ENCODE data around the gene NUCB2. TPM values are rescaled to one million over a fixed set of nuclear protein-coding genes. Genes with fewer than 3 reads are reported as not detected.

Gene NUCB2
- total RNA-seq = 77.8 and 90.5 TPM in 2 replicates

DNA sequence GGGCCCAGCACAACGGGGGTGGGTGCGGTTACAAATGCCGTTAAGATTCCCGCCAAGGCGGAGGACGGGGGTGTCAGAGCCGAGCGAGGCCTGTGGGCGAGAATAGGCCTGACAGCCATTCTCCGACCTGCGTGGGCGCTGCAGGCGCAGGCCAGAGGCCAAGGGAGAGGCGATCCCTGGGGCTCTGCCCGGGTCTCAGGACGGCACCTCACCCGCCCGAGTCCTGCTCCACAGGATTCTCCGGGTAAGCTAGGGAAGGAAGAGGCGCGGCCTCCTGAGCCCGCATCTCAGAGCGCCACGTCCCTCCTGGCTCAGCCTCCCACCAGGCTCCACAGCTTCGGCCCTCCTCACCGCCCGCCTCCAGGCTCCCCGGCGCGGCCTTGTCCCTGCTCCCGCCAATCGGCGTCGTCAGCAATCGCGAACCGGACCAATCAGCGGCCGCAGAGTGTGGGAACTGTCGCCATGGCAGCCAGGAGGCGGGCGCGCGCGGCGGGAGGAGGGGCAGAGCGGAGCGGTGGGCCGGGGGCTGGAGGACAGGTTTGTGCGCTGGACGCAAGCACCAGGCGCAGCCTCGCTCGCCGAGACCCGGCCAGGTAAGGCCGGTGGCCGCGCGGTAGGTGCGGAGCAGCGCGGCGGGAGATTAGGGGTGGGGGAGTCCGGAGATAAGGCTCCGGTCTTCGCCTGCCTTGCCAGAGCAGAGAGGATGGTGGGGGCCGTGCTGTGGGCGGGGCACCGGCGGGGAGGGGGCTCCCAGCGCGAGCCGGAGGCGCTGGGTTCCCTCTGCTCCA lies at the start of gene NUCB2:
Gene NUCB2, plus strand, starts transcription at position 504 of the 788 bp plus-strand sequence. CDS start 18,585 bp downstream, outside the sequence.

DNA sequence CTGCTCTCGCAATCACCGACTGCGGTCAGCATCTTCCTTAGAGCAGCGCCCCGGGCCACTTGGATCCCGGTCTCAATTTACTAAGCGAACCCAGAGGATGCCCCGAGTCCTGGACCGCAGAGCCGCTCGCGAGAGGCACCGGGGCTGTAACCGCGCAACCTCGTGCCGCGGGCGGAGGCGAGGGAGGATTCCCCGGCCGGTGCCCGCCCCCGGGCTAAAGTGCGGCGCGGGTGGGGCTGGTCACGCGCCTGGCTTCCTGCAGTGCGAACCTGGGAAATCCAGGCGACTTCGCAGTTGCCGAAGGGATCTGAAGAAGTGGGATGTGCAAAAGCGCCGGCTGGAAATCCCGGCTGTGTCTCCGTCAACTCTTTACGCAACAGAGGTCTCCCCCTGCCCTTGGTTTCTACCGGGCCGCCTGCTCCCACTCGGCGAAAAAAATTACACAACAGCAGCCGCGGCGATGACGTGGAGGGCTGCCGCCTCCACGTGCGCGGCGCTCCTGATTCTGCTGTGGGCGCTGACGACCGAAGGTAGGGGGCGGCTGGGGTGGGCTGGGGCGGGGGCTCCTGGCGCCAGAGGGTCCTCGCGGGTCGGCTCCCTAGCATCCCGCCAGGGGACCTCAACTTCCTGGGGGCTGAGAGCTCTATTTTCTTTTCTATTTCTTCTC lies 75.1 kb downstream of the NUCB2 start, which contains the start of gene NCR3LG1:
Gene NCR3LG1, plus strand, starts transcription at position 291 of the 667 bp plus-strand sequence. Its CDS starts 170 bp downstream, at position 461.

Other genes with a start within 250 kb of the NUCB2 start
- gene RPS13, start 199.1 kb upstream of the NUCB2 start, total RNA-seq = 952 and 1,230 TPM in 2 replicates
- gene PIK3C2A, start 68.8 kb upstream of the NUCB2 start, total RNA-seq = 25.1 and 39.7 TPM in 2 replicates
- 4.0 and 4.8 TPM in 2 replicates for gene NCR3LG1, start 75.1 kb downstream of the NUCB2 start, total RNA-seq
- gene KCNJ11, start 111.9 kb downstream of the NUCB2 start, total RNA-seq = not detected in 2 replicates
- gene ABCC8, start 200.1 kb downstream of the NUCB2 start, total RNA-seq = not detected in 2 replicates

All from myometrial cell (primary cell).